ENCODE measurements around the gene SSRP1.
"Not testable (repeated sequence)": the region's sequence is repeated elsewhere in the genome, so short reads cannot be mapped to it uniquely, and the experiment has no call there.

The SSRP1 gene

DNA sequence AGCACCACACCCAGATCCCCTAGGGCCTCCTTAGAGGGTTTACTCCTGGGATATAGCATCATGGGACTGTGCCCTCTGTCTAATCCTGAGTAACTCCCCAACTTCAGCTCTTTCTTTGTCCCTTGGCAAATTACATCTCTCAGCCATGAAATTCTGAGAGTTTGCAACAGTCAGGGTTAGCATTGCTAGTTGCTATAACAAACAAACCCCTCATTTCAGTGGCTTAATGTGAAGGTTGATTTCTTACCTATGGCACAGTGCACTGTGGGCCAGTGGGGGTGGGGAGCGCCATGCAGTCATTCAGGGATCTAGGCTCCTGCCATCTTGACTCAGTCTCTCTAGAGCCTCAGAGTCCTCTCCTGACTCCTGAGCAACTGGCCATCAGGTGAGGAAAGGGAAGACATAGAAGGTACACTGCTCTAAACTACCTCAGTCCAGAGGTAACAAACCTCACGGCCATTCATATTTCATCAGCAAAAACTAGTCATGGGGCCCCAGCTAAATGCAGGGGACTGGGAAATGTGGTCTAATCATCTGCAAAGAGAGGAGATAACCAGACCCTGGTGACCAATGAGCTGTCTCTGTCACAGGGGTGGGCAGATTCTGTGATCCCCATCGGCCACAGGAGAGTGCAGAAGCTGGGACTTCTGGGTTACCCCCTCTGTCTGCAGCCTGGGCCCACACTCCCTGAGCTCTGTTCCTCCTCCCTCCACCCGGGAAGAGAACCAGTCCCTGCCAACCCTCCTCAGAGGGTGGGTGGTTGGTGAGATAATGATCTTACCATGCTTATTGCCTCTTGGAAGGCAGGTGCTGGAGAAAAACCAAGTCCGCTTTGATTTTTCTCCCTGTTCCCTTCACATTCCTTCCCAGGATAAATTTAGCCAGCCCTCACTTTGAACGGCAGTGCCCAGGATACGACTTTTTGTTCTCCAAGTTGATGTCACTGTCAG lies 27.7 kb upstream of the SSRP1 start:
- H3K4me3 ChIP-seq (ENCODE audit: insufficient read length, low read depth), result no peak overlapping the region
- H3K4me1 ChIP-seq (ENCODE audit: insufficient read depth, insufficient read length), result peaks cover 14% of the 10 kb centered on the region
- peaks cover 3% of the 10 kb centered on the region for H3K27me3 ChIP-seq (ENCODE audit: insufficient read depth, insufficient read length)

DNA sequence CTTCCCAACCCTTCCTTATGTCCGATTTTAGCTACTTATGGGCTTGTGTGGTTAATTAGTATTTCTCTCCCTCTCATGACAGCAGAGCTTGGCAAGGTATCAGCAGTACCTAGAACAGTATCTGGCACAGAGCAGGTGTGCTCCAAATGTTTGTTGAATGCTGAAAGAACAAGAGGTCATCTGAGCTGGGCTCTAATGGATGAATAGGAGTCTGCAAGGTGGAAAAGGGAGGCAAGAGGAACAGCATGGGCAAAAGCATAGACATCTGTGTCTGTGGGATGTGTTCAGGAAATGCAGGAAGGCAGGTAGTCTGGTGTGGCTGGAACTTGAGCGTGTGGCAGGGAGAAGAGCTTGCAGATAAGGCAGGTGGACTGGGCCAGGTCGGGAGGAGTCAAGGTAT lies 26.2 kb upstream of the SSRP1 start:
- Histone ChIP-seq H3K4me1 (ENCODE audit: insufficient read depth, insufficient read length) (peaks cover 18% of the 10 kb centered on the region), H3K27me3 (ENCODE audit: insufficient read depth, insufficient read length) (peaks cover 3% of the 10 kb centered on the region), H3K4me3 (ENCODE audit: insufficient read length, low read depth) (no peak overlapping the region), H3K9me3 (ENCODE audit: insufficient read depth, low read length) (no peaks in the 10 kb centered on the region; the same call in 1 of the 2 replicates), H3K36me3 (ENCODE audit: insufficient read depth, insufficient read length, low read length) (no peaks in the 10 kb centered on the region), H3K9ac (ENCODE audit: insufficient read length, low read depth) (no peak overlapping the region)
- no peak for DNase-seq (ENCODE audit: low read depth, low spot score)
- TF ChIP-seq YY1 (IDR thresholded peaks at IDR 0.05; ENCODE audit: insufficient read depth, insufficient read length) (no peak), SUZ12 (IDR thresholded peaks at IDR 0.05; ENCODE audit: extremely low read depth, insufficient read depth, insufficient read length) (no peak), ZNF274 (IDR thresholded peaks at IDR 0.05; ENCODE audit: low read depth, low read length) (no peak)

More for the DNA sequence above, 27.7 kb upstream of the SSRP1 start:
- Histone ChIP-seq H3K36me3 (ENCODE audit: insufficient read depth, insufficient read length, low read length) (no peaks in the 10 kb centered on the region), H3K9me3 (ENCODE audit: insufficient read depth, low read length) (no peaks in the 10 kb centered on the region; the same call in 1 of the 2 replicates), H3K9ac (ENCODE audit: insufficient read length, low read depth) (no peak overlapping the region)
- TF ChIP-seq YY1 (IDR thresholded peaks at IDR 0.05; ENCODE audit: insufficient read depth, insufficient read length), result no peak
- TF ChIP-seq ZNF274 (IDR thresholded peaks at IDR 0.05; ENCODE audit: low read depth, low read length), result no peak
- no peak for TF ChIP-seq SUZ12 (IDR thresholded peaks at IDR 0.05; ENCODE audit: extremely low read depth, insufficient read depth, insufficient read length)
- DNase-seq (ENCODE audit: low read depth, low spot score), result no peak

DNA sequence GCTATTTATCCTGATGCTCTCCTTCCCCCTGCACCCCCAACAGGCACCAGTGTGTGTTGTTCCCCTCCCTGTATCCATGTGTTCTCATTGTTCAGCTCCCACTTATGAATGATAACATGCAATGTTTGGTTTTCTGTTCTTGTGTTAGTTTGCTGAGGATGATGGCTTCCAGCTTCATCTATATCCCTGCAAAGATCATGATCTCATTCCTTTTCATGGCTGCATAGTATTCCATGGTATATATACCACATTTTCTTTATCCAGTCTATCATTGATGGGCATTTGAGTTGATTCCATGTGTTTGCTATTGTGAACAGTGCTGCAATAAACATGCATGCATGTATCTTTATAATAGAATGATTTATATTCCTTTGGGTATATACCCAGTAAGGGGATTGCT lies 25.7 kb upstream of the SSRP1 start:
- DNase-seq (ENCODE audit: low read depth, low spot score); H3K9me3 ChIP-seq (ENCODE audit: insufficient read depth, low read length); H3K4me3 ChIP-seq (ENCODE audit: insufficient read length, low read depth); H3K27me3 ChIP-seq (ENCODE audit: insufficient read depth, insufficient read length); H3K36me3 ChIP-seq (ENCODE audit: insufficient read depth, insufficient read length, low read length); H3K9ac ChIP-seq (ENCODE audit: insufficient read length, low read depth): not testable (repeated sequence)
- peaks cover 18% of the 10 kb centered on the region for H3K4me1 ChIP-seq (ENCODE audit: insufficient read depth, insufficient read length)

DNA sequence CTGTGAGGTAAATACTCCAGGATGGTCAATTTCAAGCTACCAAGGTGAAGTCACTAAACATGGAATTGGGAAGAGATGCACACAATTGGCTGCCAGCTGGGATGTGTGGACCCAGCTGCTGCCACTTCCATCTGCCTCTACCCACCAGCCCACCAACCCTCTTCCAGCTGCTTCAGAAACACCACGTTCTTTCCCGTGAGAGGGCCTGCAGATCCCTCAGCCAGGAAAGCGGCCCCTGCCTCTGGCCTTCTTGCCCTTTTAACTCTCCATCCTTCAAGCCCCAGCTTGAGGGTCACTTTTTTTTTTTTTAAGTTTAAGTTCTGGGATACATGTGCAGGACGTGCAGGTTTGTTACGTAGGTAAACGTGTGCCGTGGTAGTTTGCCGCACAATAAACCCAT lies 25.3 kb upstream of the SSRP1 start:
- Histone ChIP-seq H3K9ac (ENCODE audit: insufficient read length, low read depth) (no peak overlapping the region), H3K36me3 (ENCODE audit: insufficient read depth, insufficient read length, low read length) (no peaks in the 10 kb centered on the region), H3K9me3 (ENCODE audit: insufficient read depth, low read length) (no peaks in the 10 kb centered on the region; the same call in 1 of the 2 replicates), H3K4me3 (ENCODE audit: insufficient read length, low read depth) (no peak overlapping the region), H3K27me3 (ENCODE audit: insufficient read depth, insufficient read length) (peaks cover 3% of the 10 kb centered on the region), H3K4me1 (ENCODE audit: insufficient read depth, insufficient read length) (peaks cover 15% of the 10 kb centered on the region)
- DNase-seq (ENCODE audit: low read depth, low spot score), result no peak
- TF ChIP-seq YY1 (IDR thresholded peaks at IDR 0.05; ENCODE audit: insufficient read depth, insufficient read length) (no peak), SUZ12 (IDR thresholded peaks at IDR 0.05; ENCODE audit: extremely low read depth, insufficient read depth, insufficient read length) (no peak), ZNF274 (IDR thresholded peaks at IDR 0.05; ENCODE audit: low read depth, low read length) (no peak)

DNA sequence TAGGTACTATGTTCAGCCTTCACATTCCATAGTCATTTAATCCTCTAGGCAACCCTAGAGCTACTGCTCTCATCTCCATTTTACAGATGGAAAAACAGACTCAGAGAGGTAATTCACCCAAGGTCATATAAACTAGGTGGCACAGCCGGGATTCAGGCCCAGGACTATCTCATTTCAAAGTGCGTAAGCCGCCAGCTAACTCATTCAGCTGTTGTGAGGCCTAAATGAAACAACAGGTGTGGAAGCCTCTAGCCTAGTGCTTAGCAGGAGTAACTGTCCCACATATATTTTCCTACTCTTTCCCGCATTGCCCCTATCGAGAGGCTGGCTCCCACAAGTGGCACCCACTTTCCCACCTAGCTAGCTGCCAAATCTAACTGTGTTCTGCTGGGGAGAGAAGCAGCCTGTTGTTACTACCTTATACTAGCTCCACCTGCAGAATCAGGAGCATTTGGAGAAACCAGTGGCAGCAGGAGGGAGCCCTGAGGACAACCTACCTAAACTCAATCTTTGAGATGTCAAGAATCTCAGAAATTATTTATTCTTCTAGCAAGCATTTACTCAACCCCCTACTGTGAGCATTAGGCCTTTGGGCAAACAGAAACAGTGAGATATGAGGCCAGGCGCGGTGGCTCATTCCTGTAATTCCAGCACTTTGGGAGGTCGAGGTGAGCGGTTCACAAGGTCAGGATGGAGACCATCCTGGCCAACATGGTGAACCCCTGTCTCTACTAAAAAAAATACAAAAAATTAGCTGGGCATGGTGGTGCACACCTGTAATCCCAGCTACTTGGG lies 24.4 kb upstream of the SSRP1 start:
- H3K9ac ChIP-seq (ENCODE audit: insufficient read length, low read depth), result no peak overlapping the region
- TF ChIP-seq ZNF274 (IDR thresholded peaks at IDR 0.05; ENCODE audit: low read depth, low read length) (no peak), SUZ12 (IDR thresholded peaks at IDR 0.05; ENCODE audit: extremely low read depth, insufficient read depth, insufficient read length) (no peak), YY1 (IDR thresholded peaks at IDR 0.05; ENCODE audit: insufficient read depth, insufficient read length) (no peak)
- DNase-seq (ENCODE audit: low read depth, low spot score), result no peak
- H3K4me3 ChIP-seq (ENCODE audit: insufficient read length, low read depth), result no peak overlapping the region
- H3K9me3 ChIP-seq (ENCODE audit: insufficient read depth, low read length), result no peaks in the 10 kb centered on the region; the same call in 1 of the 2 replicates
- H3K36me3 ChIP-seq (ENCODE audit: insufficient read depth, insufficient read length, low read length), result no peaks in the 10 kb centered on the region
- peaks cover 10% of the 10 kb centered on the region for H3K4me1 ChIP-seq (ENCODE audit: insufficient read depth, insufficient read length)
- peaks cover 3% of the 10 kb centered on the region for H3K27me3 ChIP-seq (ENCODE audit: insufficient read depth, insufficient read length)

DNA sequence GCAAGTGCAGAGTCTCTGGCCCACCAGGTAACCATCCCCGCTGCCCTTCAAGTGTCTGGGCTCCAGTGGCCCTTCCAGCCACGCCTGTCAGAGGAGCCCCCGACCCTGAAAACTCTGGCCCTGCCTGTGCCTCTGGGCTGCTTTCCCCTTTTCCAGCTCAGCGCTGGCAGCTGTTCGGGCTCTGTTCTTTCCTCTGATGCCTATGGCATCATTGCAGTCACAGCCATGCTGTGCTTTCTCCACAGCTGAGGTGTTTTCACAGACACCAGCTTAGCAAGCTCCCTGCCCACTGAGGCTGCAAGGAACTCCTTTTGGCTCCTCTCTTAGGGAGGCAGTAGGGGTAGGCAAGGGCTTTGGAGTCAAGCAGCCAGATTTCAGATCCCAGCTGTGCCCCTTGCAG lies 23.7 kb upstream of the SSRP1 start:
- DNase-seq (ENCODE audit: low read depth, low spot score), result no peak
- H3K4me1 ChIP-seq (ENCODE audit: insufficient read depth, insufficient read length), result peaks cover 10% of the 10 kb centered on the region
- no peaks in the 10 kb centered on the region for H3K36me3 ChIP-seq (ENCODE audit: insufficient read depth, insufficient read length, low read length)
- H3K27me3 ChIP-seq (ENCODE audit: insufficient read depth, insufficient read length), result peaks cover 3% of the 10 kb centered on the region
- no peak overlapping the region for H3K4me3 ChIP-seq (ENCODE audit: insufficient read length, low read depth)
- no peak for TF ChIP-seq ZNF274 (IDR thresholded peaks at IDR 0.05; ENCODE audit: low read depth, low read length)
- TF ChIP-seq YY1 (IDR thresholded peaks at IDR 0.05; ENCODE audit: insufficient read depth, insufficient read length), result no peak
- TF ChIP-seq SUZ12 (IDR thresholded peaks at IDR 0.05; ENCODE audit: extremely low read depth, insufficient read depth, insufficient read length), result no peak
- no peak overlapping the region for H3K9ac ChIP-seq (ENCODE audit: insufficient read length, low read depth)
- no peaks in the 10 kb centered on the region; the same call in 1 of the 2 replicates for H3K9me3 ChIP-seq (ENCODE audit: insufficient read depth, low read length)

DNA sequence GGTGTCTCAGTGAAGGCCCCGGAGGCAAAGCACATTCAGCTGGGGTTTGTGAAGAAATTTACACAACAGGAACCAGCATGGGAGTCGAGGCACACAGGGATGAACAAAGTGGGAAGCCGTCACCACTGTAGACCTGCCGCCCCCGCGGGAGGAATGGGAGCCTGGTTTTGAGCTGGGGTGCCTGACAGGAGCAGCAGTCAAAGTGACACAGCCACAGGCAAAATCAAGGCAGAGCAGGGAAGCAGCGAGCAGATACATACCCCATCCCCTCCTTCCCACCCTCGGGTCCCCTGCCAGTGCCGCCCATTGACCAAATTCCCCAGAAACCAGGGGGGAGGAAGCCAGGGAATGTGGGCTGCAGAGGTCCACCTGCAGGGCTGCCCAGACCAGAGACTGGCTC lies 23.3 kb upstream of the SSRP1 start:
- Histone ChIP-seq H3K27me3 (ENCODE audit: insufficient read depth, insufficient read length) (peaks cover 3% of the 10 kb centered on the region), H3K4me3 (ENCODE audit: insufficient read length, low read depth) (no peak overlapping the region)

More for the DNA sequence above, 23.3 kb upstream of the SSRP1 start:
- Histone ChIP-seq H3K36me3 (ENCODE audit: insufficient read depth, insufficient read length, low read length) (no peaks in the 10 kb centered on the region), H3K4me1 (ENCODE audit: insufficient read depth, insufficient read length) (peaks cover 10% of the 10 kb centered on the region), H3K9me3 (ENCODE audit: insufficient read depth, low read length) (no peaks in the 10 kb centered on the region; the same call in 1 of the 2 replicates), H3K9ac (ENCODE audit: insufficient read length, low read depth) (no peak overlapping the region)
- no peak for DNase-seq (ENCODE audit: low read depth, low spot score)
- no peak for TF ChIP-seq SUZ12 (IDR thresholded peaks at IDR 0.05; ENCODE audit: extremely low read depth, insufficient read depth, insufficient read length)
- TF ChIP-seq ZNF274 (IDR thresholded peaks at IDR 0.05; ENCODE audit: low read depth, low read length), result no peak
- TF ChIP-seq YY1 (IDR thresholded peaks at IDR 0.05; ENCODE audit: insufficient read depth, insufficient read length), result no peak
